ENCODE data around the gene BMP5. TPM values are rescaled to one million over a fixed set of nuclear protein-coding genes. Genes with fewer than 3 reads are reported as not detected.

The BMP5 gene
- total RNA-seq, 1 donor from 2014 or later, result 13.3 TPM

DNA sequence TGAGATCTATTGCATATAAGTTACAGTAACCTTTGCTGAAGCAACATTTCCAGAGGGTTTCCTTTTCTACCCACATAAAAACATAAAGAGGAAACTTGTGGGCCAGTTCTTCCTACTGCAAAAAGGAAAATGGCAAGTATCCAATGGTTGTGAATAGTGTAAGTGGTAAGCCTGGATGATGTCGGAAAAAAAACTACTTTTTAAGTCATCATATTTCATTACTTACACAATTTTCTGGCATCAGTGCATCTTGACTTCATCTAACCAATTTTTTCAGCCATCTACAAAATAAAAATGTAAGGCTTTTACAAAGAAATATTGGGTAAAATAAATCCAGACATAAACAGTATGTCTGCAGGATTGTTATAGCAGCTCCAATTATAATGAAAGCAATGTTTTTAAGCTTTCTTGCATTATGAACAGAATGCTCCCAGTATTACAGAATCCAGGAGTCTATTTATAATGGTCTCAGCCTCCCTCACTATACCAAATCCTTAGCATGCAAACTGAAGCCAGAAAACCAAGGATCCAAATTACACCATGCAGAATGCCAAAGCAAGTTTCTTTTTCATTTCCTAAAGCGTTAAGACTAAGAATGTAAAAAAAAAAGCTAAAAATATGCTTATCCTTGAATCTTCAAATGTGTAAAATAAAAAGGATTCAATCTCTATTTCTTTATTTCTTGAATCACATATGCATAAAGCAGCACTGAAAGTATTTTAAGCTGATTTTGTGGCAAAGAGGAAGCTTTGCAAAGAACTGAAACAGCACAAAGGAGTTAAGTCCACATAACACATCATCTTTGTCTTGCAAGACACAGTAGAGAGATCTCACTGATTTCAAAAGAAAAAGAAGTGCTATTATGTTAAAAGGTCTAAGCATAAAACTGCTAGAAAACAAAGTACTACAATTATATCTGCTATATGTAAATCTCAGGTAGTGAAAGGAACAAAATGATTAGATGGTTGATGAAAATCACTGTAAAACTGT, 169.6 kb downstream of the BMP5 start:
- intact Hi-C loops (cut with DNase I), result no loop called here
- TF ChIP-seq CTCF (IDR thresholded peaks at IDR 0.05), result no peak
- Histone ChIP-seq H3K27ac (no peak overlapping the region), H3K27me3 (ENCODE audit: low read depth) (no peaks in the 10 kb centered on the region), H3K4me3 (no peak overlapping the region), H3K36me3 (no peaks in the 10 kb centered on the region), H3K9me3 (peaks cover 4% of the 10 kb centered on the region), H3K4me1 (no peaks in the 10 kb centered on the region)
- no peak for ATAC-seq
- no peak for DNase-seq

DNA sequence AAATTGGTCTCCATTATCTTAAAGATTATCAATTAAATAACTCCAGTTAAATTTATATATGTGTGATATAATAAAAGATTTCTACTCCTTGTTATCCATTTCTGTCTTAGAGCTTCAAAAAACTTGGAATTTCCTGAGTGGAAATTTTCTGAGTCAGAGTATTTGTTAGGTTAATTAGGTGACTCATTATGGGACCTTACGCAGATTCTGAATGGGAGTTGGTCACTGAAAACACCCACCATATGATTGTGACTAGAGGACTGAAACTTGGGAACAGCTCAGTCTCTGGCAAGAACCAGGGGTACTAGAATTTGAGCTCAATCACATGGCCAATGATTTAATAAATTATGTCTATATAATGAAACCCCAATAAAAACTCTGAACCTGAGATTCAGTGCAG, 171.0 kb downstream of the BMP5 start:
- H3K36me3 ChIP-seq, result no peaks in the 10 kb centered on the region
- no peak for ATAC-seq
- DNase-seq, result no peak
- H3K27me3 ChIP-seq (ENCODE audit: low read depth), result no peaks in the 10 kb centered on the region
- H3K4me3 ChIP-seq, result no peak overlapping the region
- no peak for TF ChIP-seq CTCF (IDR thresholded peaks at IDR 0.05)
- H3K4me1 ChIP-seq, result no peaks in the 10 kb centered on the region
- intact Hi-C loops (cut with DNase I), result no loop called here
- peaks cover 4% of the 10 kb centered on the region for H3K9me3 ChIP-seq
- no peak overlapping the region for H3K27ac ChIP-seq

All from lower lobe of right lung (tissue), 2 donors.